GM20431 (cell line): ENCODE results near the gene MTARC2.
"Not testable (repeated sequence)": the region's sequence is repeated elsewhere in the genome, so short reads cannot be mapped to it uniquely, and the experiment has no call there.

Experiments
- in situ Hi-C: fragments of 300-500 bp; cut with MseI, MboI; formaldehyde crosslinking; loops from one replicate; pipeline ENCODE4 v1.15.0; 2020; ENCODE audit warnings: low sequenced_read_pairs; ENCODE audit not compliant: unreplicated experiment

The MTARC2 gene

DNA sequence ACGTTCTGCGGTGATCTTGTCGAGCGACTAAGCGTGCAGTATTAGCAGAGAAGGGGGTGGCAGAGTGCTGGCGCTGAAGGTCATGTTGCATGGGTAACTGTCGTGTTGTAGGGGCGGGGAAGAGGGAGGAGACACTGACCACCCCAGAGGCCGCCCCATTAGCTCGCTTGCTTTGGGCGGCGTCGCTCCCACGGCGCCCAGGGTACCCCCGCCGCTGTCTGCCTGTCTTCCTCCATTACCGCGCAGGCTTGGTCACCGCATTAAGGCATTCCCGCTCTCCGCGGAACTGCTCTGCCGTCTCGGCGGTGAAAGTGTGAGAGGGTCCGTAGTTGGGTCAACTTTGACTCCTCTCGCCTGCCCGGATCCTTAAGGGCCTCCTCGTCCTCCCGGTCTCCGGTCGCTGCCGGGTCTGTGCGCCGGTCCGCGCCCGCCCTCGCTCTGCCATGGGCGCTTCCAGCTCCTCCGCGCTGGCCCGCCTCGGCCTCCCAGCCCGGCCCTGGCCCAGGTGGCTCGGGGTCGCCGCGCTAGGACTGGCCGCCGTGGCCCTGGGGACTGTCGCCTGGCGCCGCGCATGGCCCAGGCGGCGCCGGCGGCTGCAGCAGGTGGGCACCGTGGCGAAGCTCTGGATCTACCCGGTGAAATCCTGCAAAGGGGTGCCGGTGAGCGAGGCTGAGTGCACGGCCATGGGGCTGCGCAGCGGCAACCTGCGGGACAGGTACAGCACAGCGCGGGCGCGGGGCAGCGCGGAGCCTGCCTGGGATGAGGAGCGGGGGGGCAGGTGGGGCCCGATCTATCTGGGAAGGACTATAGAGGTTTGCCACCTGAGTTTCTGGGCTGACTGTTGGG lies at the start of gene MTARC2:
TSS of gene MTARC2 (plus strand) at position 234 of the 846 bp plus-strand sequence. CDS start at position 444, 210 bp downstream.
- in situ Hi-C loops, result no loop called here

DNA sequence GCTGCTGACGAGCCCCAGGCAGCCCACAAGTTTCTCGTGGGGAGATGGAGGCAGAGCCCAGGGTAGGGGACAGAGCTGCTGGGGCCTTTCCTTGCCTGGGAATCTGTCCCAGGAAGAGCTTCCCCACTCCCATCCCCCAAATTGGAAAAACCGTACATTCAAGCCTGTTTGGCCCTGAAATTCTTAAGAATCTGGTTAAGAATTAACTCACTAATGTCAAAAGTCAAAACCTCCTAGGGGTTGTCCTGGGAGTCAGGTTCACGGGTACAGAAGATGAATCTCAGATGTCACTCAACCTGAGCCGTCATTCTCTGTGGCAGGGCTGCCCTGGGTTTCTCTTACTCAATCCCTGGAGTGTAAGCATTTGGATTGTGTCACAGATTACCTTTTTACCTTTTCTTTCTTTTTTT lies 49.5 kb upstream of the MTARC2 start:
- in situ Hi-C loops, result loop anchor here (25.0 kb wide), 1 partner anchor 89 kb away; the partner anchor contains the start of gene MTARC1

DNA sequence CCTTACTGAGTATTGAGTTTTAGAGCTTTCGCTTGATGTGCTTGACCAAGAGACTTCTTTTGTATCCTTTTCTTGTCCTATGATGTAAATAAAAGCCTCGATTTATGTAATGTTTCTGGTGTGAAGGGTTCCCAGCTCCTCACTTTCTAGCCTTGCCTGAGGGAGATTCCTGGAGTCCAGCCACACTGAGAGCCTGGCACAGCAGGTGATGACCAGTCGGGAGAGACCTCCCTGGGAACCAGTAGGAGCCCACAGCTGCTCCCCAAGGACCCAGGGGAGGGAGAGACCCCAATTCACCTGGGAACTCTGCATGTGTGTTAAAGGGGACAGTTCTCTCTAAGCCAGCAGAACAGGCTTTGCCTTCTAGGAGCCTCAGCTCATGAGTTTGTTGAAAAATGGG lies 49.1 kb upstream of the MTARC2 start:
- in situ Hi-C loops, result loop anchor here (25.0 kb wide), 1 partner anchor 88 kb away; the partner anchor contains the start of gene MTARC1

DNA sequence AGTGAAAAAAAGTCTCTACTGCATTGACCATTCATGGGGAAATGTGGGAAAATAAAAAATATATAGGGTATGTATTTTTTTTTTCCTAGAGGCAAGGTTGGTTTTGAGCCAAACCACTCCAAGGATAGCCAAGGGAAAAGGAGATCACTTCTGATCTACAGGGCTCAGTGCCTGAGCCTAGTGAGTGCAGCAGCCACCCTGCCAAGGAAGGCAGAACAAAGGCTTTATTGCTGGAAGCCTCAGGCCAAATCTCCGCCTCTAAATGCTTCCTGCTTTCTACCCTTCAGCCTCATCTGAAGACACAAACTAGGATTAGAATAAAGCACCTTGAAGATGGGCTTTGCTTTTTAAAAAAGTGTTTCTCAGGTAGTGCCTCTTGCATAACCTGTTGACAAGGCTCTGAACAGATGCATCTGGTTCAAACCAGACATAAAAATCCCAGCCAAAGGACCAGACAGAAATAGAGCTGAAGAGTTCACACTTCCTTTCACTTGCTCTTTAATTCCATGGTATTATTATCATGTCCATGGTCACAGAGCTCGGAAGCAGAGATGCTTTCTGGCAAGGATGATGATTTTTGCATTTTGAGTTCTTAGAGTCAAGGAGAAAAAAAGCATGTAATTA lies 47.5 kb upstream of the MTARC2 start:
- in situ Hi-C loops, result no loop called here

DNA sequence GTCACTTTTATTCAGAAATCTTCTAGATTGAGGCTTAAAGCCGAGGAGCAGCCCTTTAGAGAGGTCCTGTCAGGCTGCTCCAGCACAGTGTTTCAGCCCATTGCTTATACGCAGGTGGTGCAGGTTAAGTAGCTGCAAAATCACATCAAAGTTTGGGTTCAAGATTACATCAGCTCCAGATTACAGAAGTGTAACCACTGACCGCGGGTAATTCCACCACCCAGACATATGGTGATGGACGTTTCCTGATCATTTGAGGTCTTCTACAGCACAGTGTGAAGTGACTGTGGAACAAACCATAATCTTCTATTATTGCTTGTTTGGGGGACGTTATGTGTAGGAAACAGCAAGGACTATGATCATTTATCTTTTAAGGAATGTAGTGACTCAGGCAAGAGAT lies 46.1 kb upstream of the MTARC2 start:
- in situ Hi-C loops, result no loop called here

DNA sequence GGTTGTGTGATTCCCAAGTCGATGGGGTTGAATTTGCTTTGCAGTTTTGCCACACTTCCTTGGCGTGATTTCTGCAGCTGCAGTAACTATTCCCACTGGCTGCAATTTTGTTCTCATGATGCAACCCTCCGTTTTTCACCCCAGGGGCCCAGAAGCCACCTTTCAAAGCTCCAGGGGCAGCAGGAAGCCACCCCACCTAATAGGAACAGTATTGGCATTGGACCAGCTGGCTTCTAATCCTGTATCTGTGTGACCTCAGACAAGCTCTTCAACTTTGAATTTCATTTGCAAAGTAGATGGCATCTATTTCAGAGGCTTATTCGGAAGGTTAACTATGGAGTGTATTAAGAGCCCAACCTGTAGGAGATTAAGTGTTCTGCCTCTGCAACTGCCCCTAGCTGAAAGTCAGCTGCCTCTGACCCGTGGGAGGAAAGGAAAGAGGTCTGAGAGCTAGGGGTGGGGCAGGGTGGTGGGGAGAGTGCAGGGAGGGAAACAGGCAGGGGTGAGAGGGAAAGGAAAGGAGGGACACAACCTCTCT lies 45.3 kb upstream of the MTARC2 start:
- in situ Hi-C loops, result no loop called here

DNA sequence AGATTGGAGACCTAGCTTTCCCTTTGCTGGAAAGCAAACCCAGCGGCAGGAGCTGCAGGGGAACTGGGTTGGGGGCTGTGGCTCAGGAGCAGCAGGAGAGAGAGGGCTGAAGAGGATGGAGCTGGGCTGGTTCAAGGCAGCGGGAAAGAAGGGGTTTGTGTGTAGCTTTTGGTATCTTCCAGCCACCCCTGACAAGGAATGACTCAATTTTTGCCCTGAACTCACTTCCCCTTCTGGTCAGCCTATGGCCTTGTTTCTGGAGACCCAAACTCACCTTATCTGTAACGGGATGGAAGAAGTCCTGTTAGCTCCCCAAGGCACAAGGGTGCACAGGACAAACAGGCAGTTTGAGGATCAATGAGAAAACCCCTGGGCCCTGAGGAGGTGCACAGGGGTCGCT lies 44.8 kb upstream of the MTARC2 start:
- in situ Hi-C loops, result no loop called here

DNA sequence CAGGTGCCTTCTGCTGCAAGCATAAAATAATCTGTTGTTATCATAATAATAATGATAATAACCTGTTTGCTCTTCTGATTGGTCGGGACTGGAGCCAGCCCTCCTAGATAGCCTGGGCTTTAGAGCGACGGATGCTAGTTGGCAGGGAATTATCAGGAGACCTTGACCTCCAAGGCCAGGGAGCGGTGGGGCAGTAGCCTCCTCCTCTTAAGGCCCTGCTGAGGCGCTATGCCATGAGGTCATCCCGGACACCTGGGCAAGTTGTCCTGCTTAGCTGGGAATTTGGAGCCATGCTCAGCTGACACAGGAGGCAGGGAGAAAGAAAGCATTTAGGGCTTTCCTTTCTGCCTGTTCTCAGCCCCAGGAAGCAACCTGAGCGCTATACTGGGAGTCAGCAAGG lies 42.3 kb upstream of the MTARC2 start:
- in situ Hi-C loops, result no loop called here

DNA sequence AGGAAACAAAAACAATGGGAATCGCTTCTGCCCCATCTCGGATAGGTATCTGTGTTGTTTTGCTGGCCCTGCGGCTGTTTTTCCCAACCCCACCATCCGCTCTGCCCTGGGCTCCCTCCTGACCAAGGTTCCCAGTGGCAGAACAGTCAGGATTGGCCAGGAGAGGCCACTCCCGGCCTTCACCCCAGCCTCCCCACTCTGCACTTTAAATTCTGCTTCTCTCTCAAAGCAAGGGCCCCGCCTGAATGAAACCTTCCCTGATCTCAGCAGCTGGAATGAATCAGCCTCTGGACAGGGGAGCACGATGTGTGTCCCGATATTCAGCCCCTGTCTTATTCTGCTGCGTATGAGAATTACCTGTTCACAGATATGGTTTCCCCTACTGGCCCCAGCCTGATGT lies 41.6 kb upstream of the MTARC2 start:
- in situ Hi-C loops, result no loop called here

DNA sequence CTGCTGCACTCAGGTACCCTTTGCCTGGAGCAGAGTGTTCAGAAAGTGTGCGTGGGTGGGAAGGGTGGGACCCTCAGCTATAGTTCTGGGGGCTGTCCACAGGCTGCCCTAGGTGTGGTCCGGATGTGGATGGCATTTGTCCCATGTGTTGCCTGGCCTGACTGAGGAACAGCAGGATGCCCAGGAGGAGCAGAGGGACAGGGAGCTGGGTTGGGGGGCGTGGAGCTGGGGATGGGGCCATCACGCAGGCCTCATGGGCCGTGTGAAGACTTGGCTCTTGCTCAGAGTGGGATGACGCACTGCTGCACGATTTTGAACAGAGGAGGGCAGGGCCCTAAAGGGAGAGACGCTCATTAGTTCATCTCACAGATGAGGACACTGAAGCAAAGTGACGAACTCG lies 41.0 kb upstream of the MTARC2 start:
- in situ Hi-C loops, result no loop called here

DNA sequence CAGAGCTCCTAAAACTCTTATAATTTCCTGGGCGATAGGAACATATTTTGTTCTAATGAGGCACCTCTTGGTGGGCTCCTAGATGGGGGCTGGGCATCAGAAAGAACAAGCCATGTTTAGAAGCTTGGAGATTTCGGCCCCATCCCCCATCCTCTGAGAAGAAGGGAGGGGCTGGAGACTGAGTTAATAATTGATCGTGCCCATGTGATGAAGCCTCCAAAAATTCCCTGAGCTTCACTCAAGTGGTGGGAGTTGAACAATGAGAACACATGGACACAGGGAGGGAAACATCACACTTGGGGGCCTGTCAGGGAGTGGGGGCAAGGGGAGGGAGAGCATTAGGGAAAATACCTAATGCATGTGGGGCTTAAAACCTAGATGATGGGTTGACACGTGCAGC lies 39.9 kb upstream of the MTARC2 start:
- in situ Hi-C loops, result no loop called here

DNA sequence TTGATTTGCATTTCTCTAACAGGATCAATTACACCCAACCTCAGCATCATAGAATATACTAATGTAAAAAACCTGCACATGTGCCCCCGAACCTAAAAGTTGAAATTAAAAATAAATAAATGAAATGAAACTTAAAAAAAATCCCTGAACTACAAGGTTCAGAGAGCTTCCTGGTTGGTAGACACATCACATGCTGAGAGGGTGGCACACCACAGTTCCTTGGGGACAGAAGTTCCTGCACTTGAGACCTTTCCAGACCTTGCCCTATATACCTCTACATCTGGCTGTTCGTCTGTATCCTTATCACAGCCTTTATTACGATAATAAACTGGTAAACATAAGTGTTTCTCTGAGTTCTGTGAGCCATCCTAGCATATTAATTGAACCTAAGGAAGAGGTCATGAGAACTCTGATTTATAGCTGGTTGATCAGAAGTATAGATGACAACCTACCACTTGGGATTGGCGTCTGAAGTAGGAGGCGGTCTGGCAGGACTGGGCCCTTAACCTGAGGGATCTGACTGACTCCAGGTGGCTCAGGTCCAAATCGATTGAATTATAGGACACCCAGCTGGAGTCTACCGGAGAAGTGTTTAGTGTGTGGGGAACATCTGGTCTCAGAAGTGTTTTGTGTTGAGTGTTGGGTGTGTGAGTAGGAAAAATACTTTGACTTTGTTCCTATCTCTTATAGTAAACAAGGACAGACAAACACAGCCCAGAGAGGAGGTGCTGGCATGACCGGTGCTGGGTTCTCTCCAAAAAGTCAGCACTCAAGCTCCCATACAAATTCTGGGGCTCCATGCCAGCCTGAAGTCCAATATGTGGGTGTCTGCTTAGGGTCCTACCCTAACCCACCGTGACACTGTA lies 39.0 kb upstream of the MTARC2 start:
- in situ Hi-C loops, result no loop called here

DNA sequence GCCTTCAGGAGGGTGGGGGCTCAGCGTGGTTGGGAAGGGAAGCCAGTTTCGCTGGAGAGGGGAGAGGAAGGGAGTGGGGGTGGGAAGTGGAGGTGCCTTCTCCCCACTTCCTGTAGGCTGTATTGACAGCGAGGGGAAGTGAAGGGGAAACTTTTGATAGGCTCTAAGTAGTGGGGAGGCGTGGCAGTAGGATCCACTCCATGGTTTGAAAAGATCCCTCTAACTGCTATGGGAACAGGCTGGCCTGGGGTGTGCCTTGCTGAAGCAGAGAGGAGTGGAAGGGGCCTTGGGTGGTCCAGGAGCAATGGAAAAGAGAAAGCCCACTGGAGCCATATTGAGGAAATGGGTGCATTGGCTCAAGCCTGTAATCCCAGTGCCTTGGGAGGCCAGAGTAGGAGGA lies 37.8 kb upstream of the MTARC2 start:
- in situ Hi-C loops, result no loop called here

DNA sequence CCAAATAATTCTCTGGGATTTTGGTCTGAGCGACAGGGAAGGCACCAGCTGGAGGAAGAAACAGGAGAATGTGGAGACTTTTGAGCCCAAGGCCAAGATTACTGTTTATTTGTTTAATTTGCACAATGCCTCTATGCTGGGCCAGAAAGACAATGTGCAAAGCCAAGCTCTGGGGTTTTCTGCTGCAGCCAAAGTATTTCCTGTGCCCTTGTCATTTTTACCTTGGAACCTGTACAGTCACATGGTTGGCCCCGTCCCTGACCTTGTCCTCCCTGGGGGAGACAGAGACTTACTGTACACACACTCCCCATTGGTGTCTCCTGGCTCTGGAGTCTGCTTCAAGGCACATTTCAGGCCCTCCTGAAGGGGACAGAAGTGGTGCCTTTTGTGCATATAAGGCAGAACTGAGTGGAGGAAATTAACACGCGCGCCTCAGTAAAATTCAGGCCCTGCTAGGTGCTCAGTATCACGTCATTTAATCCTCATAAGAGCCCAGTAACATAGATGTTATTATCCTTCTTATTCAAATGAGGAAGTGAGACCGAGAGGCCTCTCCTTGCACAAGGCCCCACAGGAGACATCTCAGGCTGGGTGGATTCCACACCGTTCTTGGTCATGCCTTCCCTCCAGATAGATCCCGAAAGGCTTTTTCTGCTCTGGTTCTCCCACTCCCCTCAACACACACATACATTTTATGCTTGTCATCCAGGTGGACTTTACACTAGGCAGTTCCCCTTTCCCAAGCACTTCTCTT lies 36.9 kb upstream of the MTARC2 start:
- in situ Hi-C loops, result no loop called here

DNA sequence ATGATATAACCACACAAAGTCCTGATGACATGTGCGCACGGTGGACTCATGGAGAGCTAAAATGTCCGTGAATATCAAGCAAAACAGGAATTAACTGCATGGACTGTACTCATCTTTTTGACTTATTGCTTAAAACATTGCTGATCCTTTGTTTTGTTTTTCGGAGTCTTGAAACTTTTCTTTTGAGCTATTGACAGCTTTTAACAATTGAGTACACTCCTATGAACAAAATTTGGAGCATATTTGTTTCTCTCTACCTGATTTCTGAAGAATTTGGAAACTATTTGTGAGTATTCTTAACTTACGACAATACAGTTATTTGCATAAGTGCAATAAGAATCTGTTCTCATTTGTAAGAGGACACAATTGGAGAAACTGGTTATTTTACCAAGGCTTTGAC lies 32.1 kb upstream of the MTARC2 start:
- in situ Hi-C loops, result not testable (repeated sequence)

DNA sequence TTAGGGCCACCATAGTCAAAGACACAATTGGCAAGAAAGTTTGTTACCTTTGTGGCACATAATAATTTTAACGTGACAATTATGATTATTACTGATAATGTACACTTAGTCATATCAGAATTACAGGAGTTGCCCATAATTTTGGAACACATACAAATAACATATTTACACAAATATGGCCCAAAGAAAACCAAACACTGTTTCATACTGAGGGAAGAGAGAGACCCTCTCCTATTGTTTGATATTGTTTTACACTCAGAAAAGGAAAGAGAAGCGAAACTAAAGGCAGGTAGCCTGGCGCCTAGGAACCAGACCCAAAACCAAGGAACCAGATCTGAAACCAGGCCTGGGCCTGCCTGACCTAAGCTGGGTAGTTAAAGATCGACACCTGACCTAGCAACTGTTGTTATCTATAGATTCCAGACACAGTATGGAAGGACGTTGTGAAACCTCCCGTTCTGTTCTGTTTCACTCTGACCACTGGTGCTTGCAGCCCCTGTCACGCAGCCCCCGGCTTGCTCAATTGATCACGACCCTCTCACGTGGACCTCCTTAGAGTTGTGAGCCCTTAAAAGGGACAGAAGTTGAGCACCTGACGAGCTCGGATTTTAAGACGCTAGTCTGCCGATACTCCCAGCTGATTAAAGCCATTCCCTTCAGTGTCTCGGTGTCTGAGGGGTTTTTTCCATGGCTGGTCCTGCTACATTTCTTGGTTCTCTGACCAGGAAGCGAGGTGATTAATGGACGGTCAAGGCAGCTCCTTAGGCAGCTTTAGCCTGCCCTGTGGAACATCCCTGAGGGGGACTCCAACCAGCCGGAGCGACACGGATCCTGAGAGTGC lies 30.1 kb upstream of the MTARC2 start:
- in situ Hi-C loops, result no loop called here

DNA sequence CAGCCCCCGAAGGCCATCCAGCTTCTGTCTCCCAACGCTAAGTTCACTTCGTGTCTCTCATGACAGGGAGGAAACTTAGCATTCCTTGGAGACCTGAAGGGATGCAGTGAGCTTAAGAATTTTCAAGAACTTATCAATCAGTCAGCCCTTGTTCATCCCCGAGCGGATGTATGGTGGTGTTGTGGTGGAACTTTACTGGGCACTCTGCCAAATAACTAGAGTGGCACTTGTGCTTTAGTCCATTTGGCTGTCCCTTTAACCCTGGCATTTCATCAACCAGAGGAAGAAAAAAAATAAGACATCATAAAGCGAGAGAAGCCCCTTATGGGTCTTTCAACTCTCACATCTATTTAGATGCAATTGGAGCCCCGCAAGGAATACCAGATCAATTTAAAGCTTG lies 26.9 kb upstream of the MTARC2 start:
- in situ Hi-C loops, result not testable (repeated sequence)

DNA sequence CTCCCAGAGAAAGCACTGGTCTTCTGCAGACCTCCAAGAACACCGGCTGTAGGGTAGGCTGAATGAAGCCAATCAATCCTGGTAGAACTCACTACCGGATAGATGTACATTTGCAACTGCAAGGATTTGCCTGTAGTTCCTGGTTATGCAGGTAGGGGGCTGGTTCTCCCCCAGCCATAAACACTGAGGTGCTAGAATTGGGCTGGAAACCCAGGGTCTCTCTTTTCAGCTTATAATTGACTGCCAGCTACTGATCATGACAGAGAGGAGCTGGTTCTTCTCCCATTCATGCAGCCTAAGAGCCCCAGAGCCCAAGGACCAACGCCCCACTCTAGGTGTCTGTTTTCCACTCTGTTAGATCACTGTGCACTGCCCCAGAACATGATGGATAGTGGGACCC lies 21.5 kb upstream of the MTARC2 start:
- in situ Hi-C loops, result no loop called here

DNA sequence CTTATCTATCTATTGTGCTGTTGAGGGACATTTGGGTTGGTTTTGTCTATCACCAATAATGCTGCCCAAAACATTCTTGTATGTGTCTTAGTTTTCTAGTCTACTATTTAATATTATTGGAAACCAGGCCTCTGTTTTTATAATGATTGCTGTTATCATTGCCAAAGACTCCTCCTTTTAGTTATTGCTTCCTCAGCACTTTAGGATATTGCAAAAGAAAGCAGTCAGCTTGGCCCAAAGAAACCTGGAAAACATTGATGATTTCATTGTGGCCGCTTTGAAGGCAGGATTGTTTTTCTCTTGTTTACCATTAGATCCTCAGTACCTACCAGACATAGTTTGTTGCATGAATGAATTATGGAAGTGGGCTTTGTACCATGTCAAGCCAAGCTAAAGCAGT lies 20.6 kb upstream of the MTARC2 start:
- in situ Hi-C loops, result no loop called here
